HG02970 (cell line): ENCODE results near the gene TSPAN6.

ENCODE experiments used
- ATAC-seq: cut with Tn5 transposase; IDR thresholded peaks from one replicate; pipeline ENCODE4 v1.9.1; 2021; ENCODE audit warnings: mild to moderate bottlenecking, moderate library complexity, moderate number of reproducible peaks; ENCODE audit not compliant: unreplicated experiment, low FRiP score

The TSPAN6 gene

GRCh38 chrX:100591256-100592051 is 45.2 kb downstream of the TSPAN6 start:
- ATAC-seq = no peak

GRCh38 chrX:100587861-100588260 is 48.7 kb downstream of the TSPAN6 start:
- ATAC-seq = no peak

GRCh38 chrX:100586747-100587146 is 49.9 kb downstream of the TSPAN6 start:
- ATAC-seq = no peak

- no peak for ATAC-seq
These were observed 52.0 kb downstream of the TSPAN6 start, which contains the start of gene TNMD for GRCh38 chrX:100584611-100585010. TSS of gene TNMD (plus strand) at chrX:100584936. CDS start at chrX:100585019, 83 bp downstream.
